HG02623 (cell line): ENCODE data around the gene SLC22A14.
"Not testable (repeated sequence)": the region's sequence is repeated elsewhere in the genome, so short reads cannot be mapped to it uniquely, and the experiment has no call there.

Experiments
- ATAC-seq: cut with Tn5 transposase; IDR thresholded peaks from one replicate; pipeline ENCODE4 v1.9.1; 2021; ENCODE audit warnings: moderate library complexity; ENCODE audit not compliant: unreplicated experiment

The SLC22A14 gene

GRCh38 chr3:38281895-38282686 lies at the start of gene SLC22A14:
TSS of gene SLC22A14 (plus strand) at chr3:38282294. CDS start at chr3:38306027, 23,733 bp downstream.
- no peak for ATAC-seq

GRCh38 chr3:38232701-38233100 lies 49.4 kb upstream of the SLC22A14 start:
- ATAC-seq: no peak

GRCh38 chr3:38235466-38235865 lies 46.6 kb upstream of the SLC22A14 start:
- no peak for ATAC-seq

GRCh38 chr3:38238416-38239008 lies 43.6 kb upstream of the SLC22A14 start:
- no peak for ATAC-seq

- not testable (repeated sequence) for ATAC-seq
Observed at GRCh38 chr3:38242812-38243211, 39.3 kb upstream of the SLC22A14 start.

- no peak for ATAC-seq
Observed at GRCh38 chr3:38245930-38246329, 36.2 kb upstream of the SLC22A14 start.

GRCh38 chr3:38247366-38248035 lies 34.6 kb upstream of the SLC22A14 start:
- no peak for ATAC-seq

GRCh38 chr3:38250198-38250597 lies 31.9 kb upstream of the SLC22A14 start:
- ATAC-seq: no peak

- no peak for ATAC-seq
Observed at GRCh38 chr3:38251197-38251596, 30.9 kb upstream of the SLC22A14 start.

GRCh38 chr3:38253704-38254103 lies 28.4 kb upstream of the SLC22A14 start:
- no peak for ATAC-seq

GRCh38 chr3:38254872-38255271 lies 27.2 kb upstream of the SLC22A14 start:
- ATAC-seq: no peak

GRCh38 chr3:38255627-38256026 lies 26.5 kb upstream of the SLC22A14 start:
- no peak for ATAC-seq

GRCh38 chr3:38257583-38257982 lies 24.5 kb upstream of the SLC22A14 start:
- ATAC-seq: no peak

GRCh38 chr3:38260474-38260873 lies 21.6 kb upstream of the SLC22A14 start:
- ATAC-seq: no peak

GRCh38 chr3:38264353-38264771 lies 17.7 kb upstream of the SLC22A14 start:
- no peak for ATAC-seq

- ATAC-seq: no peak
Observed at GRCh38 chr3:38264779-38265178, 17.3 kb upstream of the SLC22A14 start.

GRCh38 chr3:38265604-38266307 lies 16.3 kb upstream of the SLC22A14 start, which contains the start of gene SLC22A13:
TSS of gene SLC22A13 (plus strand) at chr3:38265812. CDS start at chr3:38265861, 49 bp downstream.
- ATAC-seq: no peak

- ATAC-seq: no peak
Observed at GRCh38 chr3:38266810-38267209, 15.3 kb upstream of the SLC22A14 start.

GRCh38 chr3:38267662-38268061 lies 14.4 kb upstream of the SLC22A14 start:
- no peak for ATAC-seq

GRCh38 chr3:38268087-38268486 lies 14.0 kb upstream of the SLC22A14 start:
- ATAC-seq: no peak

- ATAC-seq: no peak
Observed at GRCh38 chr3:38268522-38268921, 13.6 kb upstream of the SLC22A14 start.
